GM18870 (cell line): ENCODE results near the gene TMEM108.

Source experiments
- ATAC-seq: cut with Tn5 transposase; IDR thresholded peaks from one replicate; pipeline ENCODE4 v1.9.1; 2021; ENCODE audit warnings: moderate library complexity; ENCODE audit not compliant: unreplicated experiment

The TMEM108 gene

GRCh38 chr3:133445108-133445507 lies 406.9 kb downstream of the TMEM108 start:
- no peak for ATAC-seq
